Activated CD4-positive, alpha-beta T cell treated with anti-CD3 and anti-CD28 coated beads, Interleukin-2, amount 50 U/mL, for 1 hour (primary cell): ENCODE results near the gene PKHD1.
"Not testable (repeated sequence)": the region's sequence is repeated elsewhere in the genome, so short reads cannot be mapped to it uniquely, and the experiment has no call there.

Experiments
- DNase-seq: peaks from one replicate; pipeline ENCODE4 v3.0.0-alpha.2; 2020

Gene PKHD1

DNA sequence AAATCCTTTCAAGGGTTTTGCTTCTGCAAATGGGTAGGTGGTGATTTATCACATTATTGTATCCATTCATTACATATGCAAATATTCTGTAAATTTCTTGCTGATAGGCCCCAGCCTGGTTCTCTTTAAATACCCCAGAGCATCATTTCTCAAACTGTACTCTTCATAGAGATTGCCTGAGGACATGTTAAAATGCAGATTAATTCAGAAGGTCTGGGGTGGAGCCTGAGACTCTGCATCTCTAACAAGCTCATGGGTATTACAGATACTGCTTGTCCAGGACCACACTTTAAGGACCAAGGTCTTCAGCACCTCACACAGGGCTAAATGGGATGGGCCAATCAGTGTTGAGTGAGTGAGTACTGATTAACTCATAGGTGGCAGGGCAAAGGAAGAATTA is 46.3 kb downstream of the PKHD1 start:
- no peak for DNase-seq

- DNase-seq: no peak
Measured at GRCh38 chr6:52027699-52028098, 59.7 kb downstream of the PKHD1 start.

- no peak for DNase-seq
Measured at GRCh38 chr6:52024451-52025068, 62.9 kb downstream of the PKHD1 start.

DNA sequence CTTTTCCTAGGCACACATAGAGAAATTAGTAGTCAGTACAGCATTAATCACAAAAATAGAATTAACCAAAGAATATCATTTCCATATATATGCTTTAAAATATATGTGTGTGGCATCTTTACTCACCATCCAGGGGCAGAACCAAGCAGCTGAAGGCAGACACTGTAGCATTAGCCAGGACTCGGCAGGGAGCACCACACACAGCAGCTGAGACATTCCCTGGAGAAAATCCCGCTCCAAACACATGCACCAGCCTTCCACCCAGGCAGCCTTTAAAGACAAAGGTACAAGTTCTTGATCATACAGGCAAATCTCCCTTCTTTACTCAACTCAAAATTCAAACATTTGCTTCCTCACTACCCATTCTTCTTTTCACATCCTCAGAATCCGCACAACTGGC is 64.7 kb downstream of the PKHD1 start:
- DNase-seq: no peak

- DNase-seq: no peak
Measured at GRCh38 chr6:52020945-52021570, 66.4 kb downstream of the PKHD1 start.

DNA sequence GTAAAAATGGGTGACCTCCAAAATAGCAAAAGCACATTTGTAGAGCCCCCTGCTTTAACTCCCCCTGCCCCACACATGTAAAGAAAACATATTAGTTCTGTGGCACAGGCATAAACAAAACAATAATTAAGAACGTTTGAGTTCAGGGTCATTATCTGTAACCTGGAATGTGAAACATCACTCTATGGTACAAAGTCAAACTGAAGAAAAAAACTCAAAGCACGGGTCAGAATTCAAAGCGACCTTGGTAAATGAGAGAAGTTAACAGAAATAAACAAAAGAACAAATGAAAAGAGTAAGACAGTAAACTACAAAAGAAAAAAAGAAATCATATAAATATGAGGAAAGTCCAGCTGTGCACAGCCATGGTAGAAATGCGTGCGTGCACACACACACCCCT is 67.5 kb downstream of the PKHD1 start:
- no peak for DNase-seq

DNA sequence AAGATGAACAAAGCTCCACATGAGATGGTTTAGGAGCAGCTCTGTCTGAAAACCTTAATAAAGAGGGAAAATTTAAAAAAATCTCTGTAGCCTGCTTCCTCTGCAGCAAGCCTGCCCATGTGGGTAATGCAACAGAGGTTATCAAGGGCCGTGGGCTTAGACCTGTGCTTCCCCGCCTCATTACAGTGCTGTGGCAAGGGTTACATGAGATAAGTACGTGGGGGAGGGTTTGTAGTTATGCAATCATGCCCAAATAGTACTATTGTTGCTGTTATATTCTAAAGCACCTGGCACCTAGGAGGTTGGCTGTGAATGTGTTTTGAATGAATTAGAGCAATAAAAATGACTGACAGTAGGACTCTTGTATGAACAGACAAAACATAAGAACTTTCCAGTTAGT is 68.3 kb downstream of the PKHD1 start:
- DNase-seq: no peak

- DNase-seq: no peak
Measured at GRCh38 chr6:52016915-52017748, 70.3 kb downstream of the PKHD1 start.

DNA sequence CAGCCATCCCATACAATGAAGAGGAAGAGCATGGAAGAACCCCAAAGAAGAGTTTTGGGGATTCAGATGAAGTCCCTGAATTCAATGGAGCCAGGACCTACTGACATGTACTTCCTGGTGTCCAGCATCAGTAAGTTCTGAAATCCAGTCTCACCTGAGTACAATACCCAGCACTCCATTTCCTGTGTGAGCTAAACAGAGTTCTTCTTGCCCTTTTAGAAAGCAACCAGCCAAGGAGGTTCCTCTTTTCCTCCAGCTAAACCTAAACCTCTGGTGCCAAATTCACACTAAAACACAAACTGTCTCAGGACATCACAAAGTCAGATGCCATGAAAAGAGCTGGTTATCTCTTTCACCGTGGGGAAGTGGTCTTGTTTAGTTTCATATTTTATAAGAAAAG is 71.5 kb downstream of the PKHD1 start:
- DNase-seq: no peak

DNA sequence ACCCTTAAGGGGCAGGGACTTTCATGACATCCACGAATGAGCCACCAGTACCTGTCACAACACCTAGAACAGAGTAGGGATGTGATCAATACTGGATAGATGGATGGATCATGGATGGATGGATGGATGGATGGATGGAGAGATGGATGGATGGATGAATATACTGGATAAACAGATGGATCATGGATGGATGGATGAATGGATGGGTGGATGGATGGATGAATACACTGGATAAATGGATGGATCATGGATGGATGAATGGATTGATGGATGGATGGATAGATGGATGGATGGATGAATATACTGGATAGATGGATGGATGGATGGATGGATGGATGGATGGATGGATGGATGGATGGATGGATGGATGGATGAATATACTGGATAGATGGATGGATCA is 73.0 kb downstream of the PKHD1 start:
- no peak for DNase-seq

- no peak for DNase-seq
Measured at GRCh38 chr6:52013035-52013434, 74.4 kb downstream of the PKHD1 start.

- no peak for DNase-seq
Measured at GRCh38 chr6:52012582-52012981, 74.8 kb downstream of the PKHD1 start.

DNA sequence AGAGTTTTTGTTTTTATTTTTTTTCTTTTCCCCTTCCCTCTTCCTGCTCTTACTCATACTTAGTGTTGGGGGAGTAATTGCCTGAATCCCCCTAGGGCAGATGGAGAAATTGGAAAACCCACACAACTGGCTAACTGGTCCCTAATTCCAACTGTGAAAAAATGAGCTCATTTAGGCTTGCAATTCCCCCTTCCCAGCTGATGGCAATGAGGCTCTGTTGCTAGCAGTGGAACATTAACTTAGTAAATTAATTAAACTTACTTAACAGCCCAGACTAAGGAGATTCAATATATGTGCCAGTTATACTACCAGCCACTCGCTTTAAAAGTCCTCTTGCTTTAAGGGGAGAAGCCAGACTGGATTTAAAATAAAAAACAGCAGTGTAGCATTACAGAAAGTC is 76.6 kb downstream of the PKHD1 start:
- DNase-seq: no peak

DNA sequence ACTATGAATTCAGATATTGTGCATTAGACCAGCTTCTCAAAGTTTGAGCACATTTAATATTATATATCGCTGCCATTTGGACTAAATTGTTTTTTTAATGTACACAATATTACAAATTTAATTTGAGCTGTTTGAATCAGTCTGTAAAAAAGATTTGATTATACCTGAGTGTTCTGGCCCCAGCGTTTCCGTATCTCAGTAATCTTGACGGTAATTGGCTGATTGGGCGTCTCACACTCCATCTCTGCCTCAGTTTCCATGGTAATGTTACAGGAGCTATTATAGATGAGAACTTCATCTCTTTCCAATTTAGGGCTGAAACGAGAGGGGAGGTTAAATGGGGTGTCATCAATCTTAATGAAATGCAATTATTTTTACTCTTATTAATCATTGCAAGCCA is 77.3 kb downstream of the PKHD1 start:
- DNase-seq: no peak

- no peak for DNase-seq
Measured at GRCh38 chr6:52009466-52010140, 77.8 kb downstream of the PKHD1 start.

GRCh38 chr6:52000064-52000463 is 87.3 kb downstream of the PKHD1 start:
- no peak for DNase-seq

DNA sequence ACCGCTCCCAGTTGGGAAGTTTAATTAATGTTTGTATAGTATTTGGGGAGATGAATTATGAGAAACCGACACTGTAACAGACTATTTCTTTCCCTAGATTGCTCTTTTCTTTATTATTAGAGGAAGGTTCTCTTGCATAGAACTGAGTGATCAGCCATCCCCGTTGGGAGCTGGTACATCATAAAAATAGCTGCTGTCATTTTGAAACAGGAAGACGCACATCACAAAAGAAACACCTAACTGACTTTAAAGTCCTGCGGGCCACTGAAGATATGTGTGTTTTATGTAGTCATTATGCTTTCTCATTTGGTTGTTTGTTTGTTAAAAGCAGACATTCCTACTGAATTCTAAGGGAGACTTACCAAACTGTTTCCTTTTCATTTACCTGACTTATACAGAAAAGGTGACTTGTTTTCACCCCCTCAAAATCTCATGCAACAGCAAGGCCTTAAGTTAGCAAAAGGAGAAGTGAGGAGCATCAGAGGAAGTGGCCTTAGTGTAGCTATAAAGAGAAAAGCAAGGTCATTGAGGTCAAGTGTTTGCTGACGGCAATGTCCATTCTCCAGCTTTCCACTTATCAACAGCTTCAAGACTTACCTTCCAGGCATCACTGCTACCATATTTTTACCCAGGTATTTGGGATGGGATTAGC is 91.0 kb downstream of the PKHD1 start:
- DNase-seq: no peak

DNA sequence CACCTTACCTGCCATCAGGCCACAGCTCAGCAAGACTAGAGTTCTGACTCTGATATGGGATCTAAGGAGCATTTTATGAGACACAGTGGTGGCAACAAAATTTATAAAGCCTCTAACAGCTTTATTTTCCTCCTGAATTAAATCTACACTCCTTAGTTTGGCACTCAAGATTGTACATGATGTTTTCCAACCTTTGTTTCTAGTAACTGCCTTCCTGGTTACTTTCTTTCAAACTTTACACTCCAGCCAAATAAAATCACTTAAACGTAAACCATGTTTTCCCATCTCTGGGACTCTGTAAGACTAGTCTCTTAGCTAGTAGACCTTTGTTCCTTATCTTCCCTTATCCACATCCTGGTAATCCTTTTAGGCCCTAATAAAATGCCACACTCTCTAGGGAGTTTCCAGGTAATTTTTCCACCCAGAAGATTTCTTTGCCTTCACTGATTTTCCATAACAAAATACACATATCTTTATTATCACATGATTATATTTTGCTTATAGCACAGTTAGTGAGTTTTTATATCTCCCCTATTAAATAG is 92.1 kb downstream of the PKHD1 start:
- DNase-seq: no peak

DNA sequence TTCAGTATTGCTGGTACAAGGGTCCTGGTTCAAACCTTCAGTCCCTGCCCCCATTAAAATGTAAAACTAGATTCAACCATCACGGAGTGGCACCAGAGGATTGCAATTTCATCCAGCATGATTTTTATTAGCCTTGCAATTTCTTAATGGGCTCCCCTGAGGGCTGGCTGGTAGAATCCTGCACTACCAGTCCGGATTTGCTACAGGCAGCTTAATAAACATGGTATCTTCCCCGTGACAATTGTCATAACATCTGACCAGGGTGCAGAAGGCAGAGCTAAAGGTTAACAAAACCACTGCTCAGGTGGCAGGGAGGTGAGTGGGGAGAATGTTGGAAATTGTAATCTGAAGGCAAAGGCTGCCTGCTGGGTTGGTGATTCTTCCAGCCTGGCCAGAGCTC is 94.5 kb downstream of the PKHD1 start:
- no peak for DNase-seq

DNA sequence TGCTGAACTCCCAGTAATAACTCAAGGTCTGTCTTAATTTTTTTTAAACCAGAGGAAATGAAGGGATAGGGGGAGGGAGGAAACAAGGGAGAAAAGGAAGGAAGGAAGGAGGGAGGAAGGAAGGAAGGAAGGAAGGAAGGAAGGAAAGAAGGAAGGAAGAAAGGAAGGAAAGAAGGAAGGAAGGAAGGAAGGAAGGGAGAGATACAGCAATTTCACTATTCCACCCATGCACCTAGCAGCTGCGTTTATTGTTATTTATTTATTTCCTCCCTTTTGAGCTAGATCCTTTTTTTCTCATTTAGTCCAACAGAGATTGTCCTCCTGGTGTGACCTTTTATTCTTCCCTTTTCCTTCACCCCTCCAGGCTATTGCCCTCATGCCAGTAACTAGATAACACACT is 97.6 kb downstream of the PKHD1 start:
- DNase-seq: no peak

DNA sequence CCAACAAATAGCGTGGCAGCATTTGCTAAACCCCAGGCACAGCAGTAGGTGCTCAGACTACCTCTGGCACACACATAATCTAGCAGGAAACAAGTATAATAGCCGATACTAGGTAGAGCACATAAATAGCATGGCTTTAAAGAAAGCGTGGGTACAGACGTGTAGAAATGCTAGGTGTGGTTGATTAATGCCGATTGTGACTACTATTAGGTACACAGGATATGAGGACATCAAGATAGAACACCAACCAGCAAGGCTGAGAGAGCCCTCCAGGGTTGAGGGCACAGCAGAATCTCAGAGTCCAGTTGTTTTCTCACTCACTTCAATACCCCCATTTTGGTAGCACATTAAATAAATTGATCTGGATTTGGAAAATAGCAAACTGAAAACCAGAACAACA is 100.5 kb downstream of the PKHD1 start:
- DNase-seq: no peak

GRCh38 chr6:51983564-51983963 is 103.8 kb downstream of the PKHD1 start:
- no peak for DNase-seq

DNA sequence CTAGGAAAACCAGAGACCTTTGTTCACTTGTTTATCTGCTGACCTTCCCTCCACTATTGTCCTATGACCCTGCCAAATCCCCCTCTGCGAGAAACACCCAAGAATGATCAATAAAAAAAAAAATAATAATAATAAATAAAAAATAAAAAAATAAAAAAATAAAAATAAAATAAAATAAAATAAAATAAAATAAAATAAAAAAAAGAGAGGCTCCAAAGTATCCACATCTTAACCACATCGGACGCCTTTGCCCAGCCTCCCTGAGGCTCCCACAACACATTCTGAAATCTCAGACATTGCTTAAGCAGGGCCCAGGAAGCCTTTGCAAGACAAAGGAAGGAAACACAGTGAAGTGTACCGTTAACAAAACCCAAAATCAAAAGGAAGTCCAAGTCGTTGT is 104.7 kb downstream of the PKHD1 start:
- DNase-seq: not testable (repeated sequence)
